GM21367 (cell line): ENCODE results near the gene NUP50.

Experiments used
- ATAC-seq: cut with Tn5 transposase; IDR thresholded peaks from one replicate; pipeline ENCODE4 v1.9.1; 2021; ENCODE audit not compliant: unreplicated experiment

NUP50 gene

DNA sequence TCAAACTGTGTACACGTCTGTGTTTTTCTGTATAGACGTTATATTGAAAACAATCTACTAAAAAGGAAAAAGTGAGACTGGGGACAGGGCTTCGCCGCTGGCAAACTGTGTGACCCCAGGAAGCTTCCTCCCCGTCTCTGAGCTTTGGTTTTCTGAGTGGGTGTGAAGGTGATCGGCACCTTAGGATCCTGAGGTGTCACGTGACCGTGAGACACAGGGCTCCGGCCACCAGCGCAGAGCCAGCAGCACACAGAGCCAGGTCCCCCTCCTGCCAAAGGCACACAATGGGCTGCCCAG, 44.9 kb downstream of the NUP50 start:
- no peak for ATAC-seq

DNA sequence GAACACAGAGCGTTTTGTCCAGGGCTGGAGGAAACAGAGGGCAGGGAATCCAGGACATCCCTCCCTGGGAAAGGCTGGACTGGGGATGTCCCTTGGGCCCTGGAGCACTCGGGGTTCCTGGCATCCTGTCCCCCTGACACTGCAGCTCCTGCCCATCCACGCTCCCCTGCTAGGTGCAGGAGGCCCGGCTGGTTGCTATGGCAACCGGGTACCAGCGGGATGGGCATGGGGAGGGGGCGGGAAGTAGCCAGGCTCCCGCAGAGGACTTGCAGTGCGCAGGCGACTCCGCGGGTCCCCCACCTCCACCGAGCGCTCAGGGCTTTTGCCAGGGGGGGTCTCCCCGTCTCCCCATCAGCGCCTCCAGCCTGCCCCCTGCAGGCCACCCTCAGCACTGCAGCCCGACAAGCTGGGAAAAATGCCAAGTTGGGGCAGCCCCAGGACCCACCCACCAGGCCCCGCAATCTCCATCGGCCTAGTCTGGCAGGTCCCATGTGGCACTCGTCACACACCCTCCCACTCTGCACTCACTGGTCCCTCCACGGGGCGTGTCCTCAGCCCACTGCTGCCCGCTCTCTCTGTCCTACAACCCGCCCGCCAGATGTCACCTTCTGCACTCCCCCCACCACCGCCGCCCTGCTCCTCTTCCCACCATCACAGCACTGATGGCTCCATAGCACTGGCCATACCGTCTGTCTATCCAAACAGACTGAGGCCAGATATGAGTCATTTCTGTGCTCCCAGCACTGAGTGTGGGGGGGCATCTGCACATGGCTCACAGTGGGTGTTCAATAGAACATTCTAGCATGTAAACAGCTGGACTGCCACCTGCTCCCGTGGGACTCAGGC, 45.5 kb downstream of the NUP50 start:
- no peak for ATAC-seq

DNA sequence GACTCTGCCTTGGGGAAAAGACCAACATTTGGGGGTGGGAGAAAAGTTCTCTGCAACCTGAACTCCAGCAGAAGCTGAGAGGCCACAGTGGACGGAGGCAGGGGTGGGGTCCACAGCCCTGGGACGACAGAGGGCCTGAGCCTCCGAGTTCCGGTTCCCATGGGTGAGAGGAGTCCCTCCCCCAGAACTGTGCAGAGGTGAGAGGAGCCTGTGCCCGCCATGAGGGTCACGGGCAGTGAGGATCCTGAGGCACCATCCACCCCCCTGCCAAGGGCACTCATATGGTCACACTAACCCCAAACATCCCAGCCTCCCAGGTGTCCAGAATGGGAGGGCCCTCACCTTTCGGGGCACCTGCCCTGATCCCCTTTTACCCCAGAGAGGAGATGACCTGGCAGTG, 46.4 kb downstream of the NUP50 start:
- ATAC-seq = no peak

DNA sequence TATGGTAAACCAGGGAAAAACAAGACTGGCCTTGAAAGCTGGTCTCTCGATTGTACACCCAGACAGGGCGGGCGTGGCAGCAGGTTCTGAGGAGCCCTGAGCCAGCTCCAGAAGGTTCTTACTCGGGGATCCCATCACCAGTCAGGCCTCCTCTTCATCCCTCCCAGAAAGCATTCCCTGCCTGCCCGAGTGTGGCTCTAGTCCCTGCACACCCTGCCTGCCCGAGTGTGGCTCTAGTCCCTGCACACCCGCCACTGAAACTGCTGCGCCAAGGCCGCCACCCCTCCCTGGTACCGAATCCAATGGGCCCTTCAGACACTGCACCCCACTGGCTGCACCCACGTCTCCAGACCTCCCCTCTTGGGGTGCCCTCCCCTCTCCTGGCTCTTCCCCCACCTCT, 46.9 kb downstream of the NUP50 start:
- ATAC-seq = no peak

DNA sequence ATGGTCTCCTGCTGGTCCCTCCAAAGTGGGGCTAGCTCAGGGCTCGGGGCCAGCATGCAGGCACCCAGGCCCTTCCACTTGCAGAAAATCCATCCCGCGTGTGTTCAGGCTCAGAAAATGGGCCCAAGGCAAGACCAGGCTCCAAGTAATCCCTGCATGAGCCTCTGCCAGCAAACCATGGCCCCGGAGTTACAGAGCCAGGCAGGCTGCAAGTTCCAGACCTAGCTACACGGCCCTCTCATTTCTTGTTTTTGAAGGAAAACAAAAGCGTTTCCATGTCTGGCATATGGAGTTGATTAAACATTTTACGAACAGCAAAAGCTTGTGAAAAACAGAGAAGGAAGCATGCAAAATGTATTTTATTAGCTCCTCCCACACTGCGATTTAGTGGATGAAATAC, 47.3 kb downstream of the NUP50 start:
- no peak for ATAC-seq

DNA sequence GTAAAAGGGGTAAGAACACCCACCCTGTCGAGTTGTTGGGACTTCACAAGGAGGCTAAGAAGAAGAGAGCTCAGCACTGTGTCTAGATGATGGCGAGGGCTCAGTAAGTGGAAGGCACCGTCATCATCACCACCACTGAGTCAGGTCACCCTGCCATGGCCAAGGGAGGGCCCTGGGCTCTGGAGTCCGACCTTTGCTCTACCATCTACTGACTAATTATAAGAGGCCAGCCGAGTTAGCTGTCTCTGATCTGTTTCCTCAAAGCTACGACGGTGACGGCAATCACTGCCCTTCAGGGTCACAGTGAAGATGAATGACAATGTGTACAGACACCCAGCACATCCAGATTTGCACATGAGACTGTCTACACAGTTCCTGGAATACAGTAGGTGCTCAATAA, 47.7 kb downstream of the NUP50 start:
- ATAC-seq = no peak

DNA sequence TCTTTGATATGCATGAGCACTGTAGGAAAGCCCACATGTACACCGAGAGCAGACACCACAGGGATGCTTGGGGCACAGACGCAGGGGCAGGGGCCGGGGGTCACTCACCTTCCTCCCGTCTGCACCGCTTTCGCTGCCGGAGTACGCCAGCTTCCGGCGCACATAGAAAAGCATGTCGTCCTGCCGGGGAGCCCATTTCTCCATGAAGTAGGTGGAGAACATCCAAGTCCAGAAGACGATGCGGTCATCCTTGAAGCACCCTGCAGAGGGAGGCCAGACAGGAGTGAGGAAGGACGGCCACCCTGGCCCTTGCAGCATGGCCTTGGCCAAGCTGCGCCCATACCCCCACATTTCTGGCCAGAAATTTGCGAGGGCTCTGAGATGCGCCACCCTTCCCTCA, 48.1 kb downstream of the NUP50 start:
- ATAC-seq = no peak

DNA sequence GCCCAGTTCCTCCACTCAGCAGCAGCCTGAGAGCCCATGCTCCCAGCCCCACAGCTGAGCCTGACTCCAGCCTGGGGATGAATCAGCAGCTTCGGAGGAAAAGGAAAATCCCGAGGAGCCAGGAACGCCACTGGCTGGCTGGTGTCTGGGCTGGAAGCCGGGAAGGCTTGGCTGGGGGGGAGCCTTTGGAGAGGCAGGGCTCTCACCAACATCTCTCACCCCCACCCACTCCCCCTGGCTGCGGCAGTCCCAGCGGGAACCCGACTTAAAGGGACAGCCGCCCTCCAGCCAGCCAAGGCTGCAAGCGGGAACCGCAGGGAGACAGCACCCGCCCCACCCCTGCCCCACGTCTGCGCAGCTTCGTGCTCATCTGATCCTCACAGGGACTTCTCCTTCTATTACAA, 48.6 kb downstream of the NUP50 start:
- no peak for ATAC-seq

DNA sequence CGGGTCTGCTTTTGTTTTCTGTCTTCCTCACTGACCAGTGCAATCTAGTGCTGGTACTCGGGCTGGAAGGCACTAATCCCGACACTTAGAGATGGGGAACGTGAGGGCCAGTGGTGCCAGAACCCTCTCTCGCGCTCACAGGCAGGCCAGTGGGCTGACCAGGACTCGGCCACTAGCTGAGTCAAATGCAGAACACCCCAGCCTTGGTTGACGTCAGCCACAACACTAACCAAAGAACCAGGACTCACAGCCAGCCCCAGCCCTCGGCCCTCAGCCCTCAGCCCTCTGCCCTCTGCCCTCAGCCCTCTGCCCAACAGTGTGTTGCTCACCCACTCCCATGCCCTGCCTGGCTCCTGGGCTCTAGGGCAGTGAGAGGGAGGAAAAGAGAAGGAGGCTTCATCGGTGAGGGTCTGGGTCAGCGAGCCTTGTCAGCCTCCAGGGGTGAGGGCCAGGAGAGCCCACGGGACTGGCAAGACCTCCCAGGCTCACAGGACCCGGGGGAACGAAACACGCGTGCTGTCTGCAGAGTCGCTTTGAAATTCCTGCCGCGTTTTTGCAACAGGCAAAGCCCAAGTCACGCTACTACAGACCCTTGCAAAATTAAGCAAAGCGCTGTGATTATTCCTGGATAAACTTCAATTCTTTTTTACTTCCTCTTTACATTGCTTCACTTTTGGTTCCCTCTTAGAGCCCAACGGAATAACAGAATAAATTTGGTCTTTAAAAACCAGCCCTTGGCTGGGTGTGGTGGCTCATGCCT, 49.4 kb downstream of the NUP50 start:
- no peak for ATAC-seq

DNA sequence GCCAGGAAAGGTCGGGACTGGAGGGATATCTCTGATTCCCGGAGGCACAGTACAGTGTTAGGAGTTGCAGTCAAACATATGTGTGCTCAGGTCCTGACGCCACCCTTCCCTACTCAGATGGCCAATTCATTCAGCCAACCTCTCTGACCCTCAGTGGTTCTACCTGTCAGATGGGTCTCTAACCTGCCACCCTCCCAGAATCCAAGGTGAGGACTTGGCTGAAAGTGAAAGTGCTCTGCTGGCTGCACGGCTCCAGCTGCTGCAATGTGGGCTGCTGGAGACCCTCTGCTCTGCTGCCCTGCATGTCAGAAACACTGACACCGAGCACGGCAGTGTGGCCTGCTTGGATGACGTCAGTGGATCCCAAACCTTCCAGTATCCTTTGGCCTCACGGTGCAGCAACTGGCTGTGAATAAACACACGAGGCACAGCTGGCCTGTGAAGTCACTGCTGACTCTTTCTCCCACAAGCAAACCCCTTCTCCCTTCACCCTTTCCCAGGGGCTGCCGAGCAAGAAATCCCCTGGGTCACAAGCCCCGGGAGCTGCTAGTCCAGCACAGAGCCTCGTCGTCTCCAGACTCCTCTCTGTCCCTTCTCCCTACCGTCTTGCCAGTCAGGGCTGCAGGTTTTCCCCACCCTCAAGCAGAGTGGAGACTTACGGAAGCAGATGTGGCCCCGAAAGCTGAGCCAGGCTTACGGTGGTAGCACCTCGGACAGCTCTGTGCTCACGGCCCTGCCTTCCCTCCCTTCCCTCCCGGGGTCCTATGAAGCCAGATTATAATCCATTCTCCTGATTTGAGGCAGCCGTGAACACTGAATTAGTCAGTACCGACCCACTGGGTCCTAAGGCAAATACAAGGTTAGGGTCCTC, 52.6 kb downstream of the NUP50 start:
- no peak for ATAC-seq

DNA sequence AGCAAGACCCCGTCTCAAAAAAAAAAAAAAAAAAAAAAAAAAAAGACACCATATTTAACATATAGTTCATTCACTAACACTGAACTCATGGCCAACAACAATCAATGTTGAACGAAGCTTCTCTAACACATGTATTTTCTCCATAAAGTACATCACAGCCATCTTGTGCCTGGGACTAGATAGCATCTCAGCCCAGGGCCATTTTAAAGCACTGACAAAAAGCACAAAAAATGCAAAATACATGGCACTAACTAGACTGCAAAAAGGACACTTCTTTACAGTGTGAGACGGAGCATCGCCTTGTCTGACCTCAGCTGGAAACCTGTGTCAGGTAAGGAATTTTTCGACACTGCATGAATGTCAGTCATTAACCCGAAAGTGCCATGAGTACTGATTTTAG, 53.6 kb downstream of the NUP50 start:
- ATAC-seq = no peak

DNA sequence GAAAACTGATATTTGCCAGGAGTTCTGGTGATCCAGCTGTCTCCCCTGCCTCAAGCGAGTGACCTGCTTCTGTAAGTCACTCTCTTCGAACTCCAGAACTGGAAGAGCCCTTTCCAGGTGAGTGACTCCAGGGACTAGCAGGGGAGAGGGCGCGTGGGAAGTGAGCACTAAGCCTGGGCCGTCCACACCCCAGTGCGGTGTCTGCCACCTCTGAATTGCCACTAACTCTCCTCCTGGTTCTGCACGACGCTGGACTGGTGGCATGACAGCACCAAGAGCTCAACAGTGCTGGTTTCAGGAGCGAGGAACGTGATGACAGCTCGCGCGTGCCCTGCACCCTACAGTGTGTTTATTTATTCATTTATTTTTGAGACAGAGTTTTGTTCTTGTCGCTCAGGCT, 54.1 kb downstream of the NUP50 start:
- no peak for ATAC-seq

DNA sequence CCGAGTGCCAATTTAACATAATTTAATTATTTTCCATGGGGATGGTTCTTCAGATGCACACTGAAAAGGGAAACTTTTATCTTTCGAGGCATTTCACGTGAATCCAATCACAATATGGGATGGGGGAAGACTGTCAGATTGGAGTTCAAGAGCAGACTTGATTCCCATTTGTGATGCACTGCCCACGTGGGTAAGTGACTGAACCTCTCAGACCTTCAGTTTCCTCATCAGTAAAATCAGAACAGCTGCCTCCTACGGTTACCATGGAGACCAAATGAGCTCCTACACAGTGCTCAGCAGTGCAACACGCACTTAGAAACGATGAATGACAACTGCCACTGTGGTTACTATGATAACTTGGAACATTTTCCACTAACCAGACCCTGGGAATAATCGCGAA, 55.3 kb downstream of the NUP50 start:
- no peak for ATAC-seq

DNA sequence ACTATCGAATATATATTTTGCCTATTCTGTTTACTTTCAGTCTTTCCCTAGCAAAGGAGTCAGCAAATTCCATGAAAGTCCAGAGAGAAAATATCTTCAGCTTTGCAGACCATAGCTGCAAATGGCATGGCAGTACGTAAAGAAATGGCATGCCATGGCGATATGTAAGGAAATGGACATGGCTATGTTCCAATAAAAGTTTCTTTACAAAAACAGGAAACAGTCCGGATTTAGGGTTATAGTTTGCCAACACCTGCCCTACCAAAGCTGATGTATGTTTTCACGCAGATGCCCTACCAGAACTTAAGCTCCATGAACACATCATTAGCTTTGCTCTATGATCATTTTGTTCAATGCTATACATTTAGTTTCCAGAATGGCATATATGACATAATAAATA, 57.5 kb downstream of the NUP50 start:
- ATAC-seq = no peak

DNA sequence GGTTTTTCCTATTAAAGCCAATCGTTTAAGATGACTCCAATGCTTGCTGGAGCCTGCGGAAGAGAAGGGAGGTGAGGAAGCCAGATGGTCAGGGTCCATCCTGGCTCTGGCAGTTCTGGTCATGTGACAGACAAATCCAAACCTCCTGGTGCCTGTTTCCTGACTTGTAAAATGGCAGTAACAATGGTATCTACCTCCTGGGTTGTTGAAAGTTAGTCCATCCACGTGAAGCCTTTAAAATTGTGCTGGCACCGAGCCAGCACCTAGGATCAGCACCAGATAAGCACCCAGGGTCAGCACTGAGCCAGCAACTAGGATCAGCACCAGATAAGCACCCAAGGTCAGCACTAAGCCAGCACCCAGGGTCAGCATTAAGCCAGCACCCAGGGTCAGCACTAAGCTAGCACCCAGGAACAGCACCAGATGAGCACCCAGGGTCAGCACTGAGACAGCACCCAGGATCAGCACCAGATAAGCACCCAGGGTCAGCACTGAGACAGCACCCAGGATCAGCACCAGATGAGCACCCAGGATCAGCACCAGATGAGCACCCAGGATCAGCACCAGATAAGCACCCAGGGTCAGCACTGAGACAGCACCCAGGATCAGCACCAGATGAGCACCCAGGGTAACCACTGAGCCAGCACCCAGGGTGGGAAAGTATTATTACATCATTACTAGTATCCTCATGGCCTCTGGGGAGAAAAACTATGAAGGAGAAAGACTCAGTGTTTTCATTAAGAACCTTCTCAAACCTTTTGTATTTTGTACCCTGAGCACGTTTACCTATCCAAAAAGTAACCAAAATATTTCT, 59.8 kb downstream of the NUP50 start:
- ATAC-seq = no peak

DNA sequence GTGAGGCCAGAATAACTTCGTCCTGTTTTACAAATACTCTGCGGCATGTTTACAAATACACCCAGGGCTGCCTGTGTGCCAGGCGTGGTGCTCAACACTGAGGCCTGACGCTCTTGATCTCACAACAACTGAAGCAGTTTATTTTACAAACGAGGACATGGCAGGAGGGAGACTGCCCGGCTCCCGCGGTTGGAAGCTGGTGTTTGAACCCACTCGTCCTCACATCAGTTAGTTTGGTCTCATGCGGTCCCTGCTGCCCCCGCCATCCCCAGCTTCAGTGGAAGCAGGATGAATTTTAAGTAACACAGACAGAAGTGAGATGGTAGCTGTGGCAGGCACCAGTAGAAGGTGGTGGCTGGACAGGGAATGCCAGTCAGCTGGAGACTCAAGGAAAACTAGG, 60.6 kb downstream of the NUP50 start:
- no peak for ATAC-seq

DNA sequence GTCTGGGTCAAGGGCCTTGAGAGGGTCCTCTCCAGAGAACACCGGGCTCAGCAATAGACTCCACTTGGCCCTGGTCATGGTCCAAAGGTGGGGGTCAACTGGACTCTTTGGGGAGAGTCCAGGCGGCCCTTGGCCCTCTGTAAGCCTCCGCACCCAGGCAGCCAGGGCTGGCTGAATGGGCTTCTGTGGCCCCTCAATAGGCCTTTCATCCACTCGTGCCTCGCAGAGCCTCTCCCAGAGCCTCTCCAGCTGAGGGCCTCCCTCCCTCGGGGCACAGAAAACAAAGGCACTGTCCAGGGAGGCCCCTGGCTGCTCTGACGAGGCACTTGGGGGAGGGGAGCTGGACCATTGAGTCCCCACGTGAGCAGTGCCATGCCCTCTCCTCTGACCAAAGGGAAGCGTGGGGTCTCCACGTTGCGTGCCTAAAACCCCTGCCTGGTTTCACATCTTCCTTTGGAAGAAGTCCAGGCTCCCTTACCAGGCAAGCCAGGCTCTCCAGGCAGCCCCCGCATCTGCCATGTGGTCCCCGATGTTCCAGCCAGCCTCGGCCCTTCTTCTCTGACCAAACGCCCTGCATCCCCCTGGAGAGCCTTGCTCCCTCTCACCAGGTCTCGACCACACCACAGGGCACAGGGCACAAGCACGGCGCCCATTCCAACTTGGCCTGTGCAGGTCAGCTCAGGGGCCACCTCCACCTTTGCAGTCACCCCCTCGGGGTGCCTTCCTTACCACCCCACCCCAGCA, 61.4 kb downstream of the NUP50 start:
- ATAC-seq = no peak

DNA sequence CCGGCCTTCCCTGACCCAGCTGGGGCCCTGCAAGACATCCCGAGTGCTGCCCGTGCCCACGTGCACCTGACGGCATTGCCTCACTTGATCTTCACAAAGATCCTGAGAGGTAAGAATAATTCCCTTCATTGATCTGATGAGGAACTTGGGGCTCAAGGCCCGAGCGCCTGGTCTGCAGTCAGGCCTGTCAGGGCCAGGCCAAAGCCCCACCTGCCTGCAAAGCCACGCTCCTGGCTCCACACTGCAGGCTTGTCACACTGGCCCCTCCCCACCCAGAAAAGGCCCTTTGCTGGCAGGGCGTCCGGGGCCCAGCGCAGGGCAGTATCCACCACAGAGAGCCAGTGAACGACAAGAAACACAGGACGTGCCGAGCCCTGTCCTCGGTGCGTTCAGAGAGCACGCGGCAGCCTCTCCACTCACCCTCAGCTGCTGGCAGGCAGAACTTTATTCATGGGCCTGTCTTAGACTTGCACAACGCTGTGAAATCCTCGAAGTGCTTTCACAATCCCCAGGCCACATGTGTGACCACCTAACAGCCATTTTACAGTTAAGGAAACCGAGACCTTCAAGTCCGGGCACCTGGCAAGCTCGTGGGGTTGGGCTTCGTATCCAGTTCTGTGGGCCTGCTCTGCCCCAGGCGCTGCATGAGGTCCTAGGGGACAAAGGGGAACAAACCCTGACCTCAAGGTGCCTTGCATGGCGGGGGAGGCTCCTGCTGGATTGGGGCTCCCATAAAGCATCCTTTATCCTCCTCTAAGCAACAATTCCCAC, 62.2 kb downstream of the NUP50 start:
- ATAC-seq = no peak

DNA sequence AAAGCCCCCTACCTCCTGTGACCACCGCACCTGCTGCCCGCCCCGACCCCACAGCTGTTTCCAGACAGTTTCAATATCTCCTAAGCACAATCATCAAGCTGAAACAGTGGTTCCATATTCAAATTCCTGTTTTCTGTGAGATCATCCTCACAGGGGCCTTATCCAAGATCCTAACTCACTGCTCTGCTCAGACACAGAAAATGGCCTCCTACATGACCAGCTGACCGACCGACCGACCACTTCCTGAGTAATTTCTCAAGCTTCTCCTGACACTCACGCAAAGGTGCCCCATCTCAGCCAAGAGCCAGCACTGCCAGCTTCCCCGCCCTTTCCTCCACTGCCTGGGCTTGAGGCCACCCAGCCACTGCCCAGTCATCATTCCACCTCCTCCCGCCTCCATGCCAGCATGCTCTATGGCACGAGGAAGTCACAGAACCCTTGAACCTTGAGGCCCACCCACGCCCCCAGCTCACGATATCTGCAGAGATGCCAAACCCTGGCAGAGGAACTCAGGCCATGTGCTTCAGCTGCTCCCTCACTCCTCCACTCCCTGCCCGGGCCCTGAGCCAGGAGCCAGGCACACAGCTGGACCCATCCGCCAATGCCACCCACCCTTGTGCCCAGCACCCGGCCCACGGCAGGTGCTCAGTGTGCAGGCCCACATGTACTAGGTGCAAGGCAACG, 62.9 kb downstream of the NUP50 start:
- ATAC-seq = no peak
